ENCODE measurements around the gene PDSS2. TPM values are rescaled to one million over a fixed set of nuclear protein-coding genes. Genes with fewer than 3 reads are reported as not detected.
"Not testable (repeated sequence)": the region's sequence is repeated elsewhere in the genome, so short reads cannot be mapped to it uniquely, and the experiment has no call there.

Gene PDSS2
- total and polyA plus RNA-seq, 2 donors (not counting 1 experiment from before 2014, with no cell fraction given) = 16.9 to 17.0 TPM

- no peak for ATAC-seq (ENCODE audit: low read depth)
- Histone ChIP-seq H3K4me3 (ENCODE audit: control extremely low read depth in 1 of 5, extremely low read depth in 1 of 5, insufficient read depth in 1 of 5, low read depth in 2 of 5, low read length in 4 of 5) (no peak overlapping the region), H3K27ac (ENCODE audit: low read length in 2 of 2) (no peak overlapping the region), H3K4me2 (replicated peaks; ENCODE audit: low read depth, low read length, poor library complexity, severe bottlenecking) (no peak overlapping the region), H3K9me3 (ENCODE audit: control extremely low read depth in 1 of 3, control insufficient read depth in 2 of 3, insufficient read depth in 1 of 3, low read length in 2 of 3) (peaks cover 0 to 6% (median 0%) of the 10 kb centered on the region in 3 donors), H4K20me1 (ENCODE audit: control insufficient read depth, insufficient read depth, low read length, poor library complexity, severe bottlenecking) (no peaks in the 10 kb centered on the region), H3K27me3 (replicated peaks in 1 of 4; ENCODE audit: control extremely low read depth in 1 of 4, control insufficient read depth in 3 of 4, insufficient read depth in 4 of 4, low read length in 3 of 4) (no peaks in the 10 kb centered on the region), H2AFZ (ENCODE audit: insufficient read depth, low read depth, low read length, poor library complexity, severe bottlenecking) (no peak overlapping the region), H3K79me2 (ENCODE audit: control insufficient read depth, insufficient read depth, low read length) (peaks cover 3% of the 10 kb centered on the region), H3K36me3 (replicated peaks in 1 of 2; ENCODE audit: control extremely low read depth in 1 of 2, control insufficient read depth in 1 of 2, extremely low read depth in 1 of 2, insufficient read depth in 2 of 2, low read length in 1 of 2) (peaks cover 0 to 3% of the 10 kb centered on the region in 2 experiments), H3K4me1 (ENCODE audit: control insufficient read depth in 2 of 2, insufficient read depth in 2 of 2, low read length in 2 of 2) (no peaks in the 10 kb centered on the region), H3K9ac (ENCODE audit: low read length) (no peak overlapping the region)
- H3K27me3 Mint-ChIP-seq = no peaks in the 10 kb centered on the region
- DNase-seq = no peak
- peaks cover 2% of the 10 kb centered on the region for H3K4me1 Mint-ChIP-seq
- WGBS (ENCODE audit: insufficient coverage) = no CpG with 5 or more reads among the region's 2 CpGs
- POLR2A ChIA-PET = no interaction called here
- intact Hi-C loops (cut with micrococcal nuclease) = no loop called here
- no peak for TF ChIP-seq EZH2 (IDR thresholded peaks at IDR 0.05; ENCODE audit: borderline replicate concordance, insufficient read depth, low read depth, low read length, poor library complexity, severe bottlenecking)
- no peak for TF ChIP-seq CTCF (IDR thresholded peaks at IDR 0.05)
- CTCF ChIA-PET = no interaction called here
- no peak overlapping the region for H3K27ac Mint-ChIP-seq
- no peak overlapping the region for H3K4me3 Mint-ChIP-seq
- H3K9me3 Mint-ChIP-seq (ENCODE audit: insufficient read depth) = no peaks in the 10 kb centered on the region
Measured at GRCh38 chr6:107368471-107368870, 90.9 kb downstream of the PDSS2 start.

GRCh38 chr6:107364173-107364572 lies 95.2 kb downstream of the PDSS2 start:
- POLR2A ChIA-PET; H4K20me1 ChIP-seq (ENCODE audit: control insufficient read depth, insufficient read depth, low read length, poor library complexity, severe bottlenecking); H3K4me1 Mint-ChIP-seq; H3K9me3 Mint-ChIP-seq (ENCODE audit: insufficient read depth); H3K4me3 Mint-ChIP-seq; H3K4me2 ChIP-seq (replicated peaks; ENCODE audit: low read depth, low read length, poor library complexity, severe bottlenecking); H3K27me3 ChIP-seq (replicated peaks in 1 of 4; ENCODE audit: control extremely low read depth in 1 of 4, control insufficient read depth in 3 of 4, insufficient read depth in 4 of 4, low read length in 3 of 4); H2AFZ ChIP-seq (ENCODE audit: insufficient read depth, low read depth, low read length, poor library complexity, severe bottlenecking); ATAC-seq (ENCODE audit: low read depth); CTCF ChIA-PET; H3K4me1 ChIP-seq (ENCODE audit: control insufficient read depth in 2 of 2, insufficient read depth in 2 of 2, low read length in 2 of 2); H3K27me3 Mint-ChIP-seq; intact Hi-C loops (cut with micrococcal nuclease); H3K4me3 ChIP-seq (ENCODE audit: control extremely low read depth in 1 of 5, extremely low read depth in 1 of 5, insufficient read depth in 1 of 5, low read depth in 2 of 5, low read length in 4 of 5); DNase-seq; H3K27ac Mint-ChIP-seq; H3K9ac ChIP-seq (ENCODE audit: low read length); H3K27ac ChIP-seq (ENCODE audit: low read length in 2 of 2): not testable (repeated sequence)
- Histone ChIP-seq H3K79me2 (ENCODE audit: control insufficient read depth, insufficient read depth, low read length) (peaks cover 15% of the 10 kb centered on the region), H3K9me3 (ENCODE audit: control extremely low read depth in 1 of 3, control insufficient read depth in 2 of 3, insufficient read depth in 1 of 3, low read length in 2 of 3) (peaks cover 2 to 11% (median 2%) of the 10 kb centered on the region in 3 donors), H3K36me3 (replicated peaks in 1 of 2; ENCODE audit: control extremely low read depth in 1 of 2, control insufficient read depth in 1 of 2, extremely low read depth in 1 of 2, insufficient read depth in 2 of 2, low read length in 1 of 2) (peaks cover 1 to 12% of the 10 kb centered on the region in 2 experiments)
- 100% methylated on average over 6 of the region's 26 CpGs for WGBS (ENCODE audit: insufficient coverage)

Data from B cell (primary cell).